Activated T-cell treated with anti-CD3 and anti-CD28 coated beads, Interleukin-2, amount 50 U/mL, for 24 hours (primary cell): ENCODE measurements around the gene TRMT1L.

Experiments used
- DNase-seq: peaks from one replicate; pipeline ENCODE4 v3.0.0-alpha.2; 2020
- H3K27ac Mint-ChIP-seq: 2 replicates; pipeline ENCODE4 v1.8.0; 2020; ENCODE audit warnings: mild to moderate bottlenecking, mixed read lengths
- H3K27me3 Mint-ChIP-seq: 2 replicates; pipeline ENCODE4 v1.8.0; 2020; ENCODE audit warnings: mixed read lengths
- H3K36me3 Mint-ChIP-seq: 2 replicates; pipeline ENCODE4 v1.8.0; 2020; ENCODE audit warnings: low read depth, mixed read lengths
- H3K4me1 Mint-ChIP-seq: 2 replicates; pipeline ENCODE4 v1.8.0; 2020; ENCODE audit warnings: low read depth, mixed read lengths
- H3K4me3 Mint-ChIP-seq: 2 replicates; pipeline ENCODE4 v1.8.0; 2020; ENCODE audit warnings: mild to moderate bottlenecking, moderate library complexity, mixed read lengths
- H3K9me3 Mint-ChIP-seq: 2 replicates; pipeline ENCODE4 v1.8.0; 2020; ENCODE audit warnings: mixed read lengths

TRMT1L gene

DNA sequence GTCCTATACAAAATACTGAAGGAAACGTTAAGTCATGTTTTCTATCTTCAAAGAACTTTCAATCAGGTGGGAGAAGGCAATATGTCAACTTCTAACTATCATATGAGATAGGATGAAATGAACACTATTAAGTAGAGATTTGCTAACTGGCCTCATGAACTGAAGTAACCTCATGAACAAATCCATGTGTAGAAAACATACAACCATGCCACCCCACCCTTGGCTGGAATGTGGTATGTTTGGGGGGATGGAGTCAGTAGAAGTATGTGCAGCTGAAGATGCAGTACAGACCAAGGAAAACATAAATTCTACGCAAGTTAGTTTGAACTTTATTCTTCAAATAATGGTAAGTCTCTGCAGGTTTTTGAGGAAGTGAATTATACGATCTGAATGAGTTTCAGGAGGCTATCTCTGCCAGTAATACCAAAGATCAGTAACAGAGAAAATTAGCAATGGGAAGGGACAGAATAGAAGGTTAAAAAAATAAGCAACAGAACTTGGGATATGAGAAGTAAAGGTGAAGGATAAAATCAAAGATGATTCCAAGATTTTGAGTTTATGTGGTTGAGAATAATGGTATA, 4.5 kb downstream of the TRMT1L start:
- H3K36me3 Mint-ChIP-seq: peaks cover 53% of the 10 kb centered on the region
- DNase-seq: no peak
- no peak overlapping the region for H3K27ac Mint-ChIP-seq
- peaks cover 39% of the 10 kb centered on the region for H3K4me1 Mint-ChIP-seq
- H3K27me3 Mint-ChIP-seq: no peaks in the 10 kb centered on the region
- H3K9me3 Mint-ChIP-seq: no peaks in the 10 kb centered on the region
- H3K4me3 Mint-ChIP-seq: no peak overlapping the region

- DNase-seq: no peak
These were observed 5.5 kb downstream of the TRMT1L start for GRCh38 chr1:185151215-185151614.

GRCh38 chr1:185144233-185144632, 12.5 kb downstream of the TRMT1L start:
- Mint-ChIP-seq H3K36me3 (peaks cover 74% of the 10 kb centered on the region), H3K4me1 (peaks cover 2% of the 10 kb centered on the region), H3K9me3 (no peaks in the 10 kb centered on the region), H3K27ac (no peak overlapping the region), H3K4me3 (no peak overlapping the region), H3K27me3 (no peaks in the 10 kb centered on the region)
- DNase-seq: no peak

More at GRCh38 chr1:185151215-185151614, 5.5 kb downstream of the TRMT1L start:
- Mint-ChIP-seq H3K27ac (no peak overlapping the region), H3K9me3 (no peaks in the 10 kb centered on the region), H3K4me3 (no peak overlapping the region), H3K27me3 (no peaks in the 10 kb centered on the region), H3K4me1 (peaks cover 39% of the 10 kb centered on the region), H3K36me3 (peaks cover 52% of the 10 kb centered on the region)

GRCh38 chr1:185139246-185139645, 17.5 kb downstream of the TRMT1L start:
- no peak overlapping the region for H3K4me3 Mint-ChIP-seq
- no peak overlapping the region for H3K27ac Mint-ChIP-seq
- no peak for DNase-seq
- no peaks in the 10 kb centered on the region for H3K27me3 Mint-ChIP-seq
- H3K36me3 Mint-ChIP-seq: peaks cover 68% of the 10 kb centered on the region
- no peaks in the 10 kb centered on the region for H3K9me3 Mint-ChIP-seq
- H3K4me1 Mint-ChIP-seq: peaks cover 4% of the 10 kb centered on the region

GRCh38 chr1:185137896-185138545, 18.7 kb downstream of the TRMT1L start:
- Mint-ChIP-seq H3K4me3 (no peak overlapping the region), H3K27ac (no peak overlapping the region), H3K36me3 (peaks cover 73% of the 10 kb centered on the region), H3K4me1 (peaks cover 4% of the 10 kb centered on the region), H3K27me3 (no peaks in the 10 kb centered on the region), H3K9me3 (peaks cover 2% of the 10 kb centered on the region)
- no peak for DNase-seq

GRCh38 chr1:185132534-185132933, 24.2 kb downstream of the TRMT1L start:
- Mint-ChIP-seq H3K9me3 (peaks cover 6% of the 10 kb centered on the region), H3K4me1 (peaks cover under 1% of the 10 kb centered on the region), H3K27ac (no peak overlapping the region), H3K27me3 (no peaks in the 10 kb centered on the region), H3K4me3 (no peak overlapping the region), H3K36me3 (peaks cover 77% of the 10 kb centered on the region)
- no peak for DNase-seq

DNA sequence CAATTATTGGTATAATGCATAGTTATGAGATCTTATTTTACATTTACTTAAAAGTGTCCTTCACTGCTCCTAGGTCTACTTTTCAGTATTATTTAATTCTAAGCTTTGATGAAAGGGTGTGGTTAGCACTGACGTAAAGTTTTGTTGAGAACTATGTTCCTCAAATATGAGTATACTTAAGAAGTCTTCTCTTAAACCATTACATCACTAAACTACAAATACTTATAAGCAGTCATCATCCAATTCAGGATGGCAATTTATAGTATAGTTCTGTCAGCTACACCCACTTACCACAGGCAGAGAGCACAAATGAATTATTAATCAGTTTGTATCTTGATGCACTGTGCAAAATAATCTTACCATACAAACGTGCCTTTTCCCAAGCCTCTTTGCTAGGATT, 27.0 kb downstream of the TRMT1L start:
- peaks cover 78% of the 10 kb centered on the region for H3K36me3 Mint-ChIP-seq
- no peaks in the 10 kb centered on the region for H3K27me3 Mint-ChIP-seq
- no peak overlapping the region for H3K27ac Mint-ChIP-seq

GRCh38 chr1:185112356-185112755, 44.4 kb downstream of the TRMT1L start:
- no peak for DNase-seq
- Mint-ChIP-seq H3K9me3 (peaks cover 17% of the 10 kb centered on the region), H3K27ac (no peak overlapping the region)

More for the DNA sequence above, 27.0 kb downstream of the TRMT1L start:
- peaks cover 6% of the 10 kb centered on the region for H3K9me3 Mint-ChIP-seq
- no peaks in the 10 kb centered on the region for H3K4me1 Mint-ChIP-seq
- DNase-seq: no peak
- no peak overlapping the region for H3K4me3 Mint-ChIP-seq

GRCh38 chr1:185111873-185112272, 44.9 kb downstream of the TRMT1L start:
- Mint-ChIP-seq H3K4me3 (no peak overlapping the region), H3K4me1 (no peaks in the 10 kb centered on the region), H3K27me3 (no peaks in the 10 kb centered on the region), H3K27ac (no peak overlapping the region), H3K36me3 (peaks cover 1% of the 10 kb centered on the region), H3K9me3 (peaks cover 19% of the 10 kb centered on the region)
- DNase-seq: no peak

More at GRCh38 chr1:185112356-185112755, 44.4 kb downstream of the TRMT1L start:
- H3K4me1 Mint-ChIP-seq: no peaks in the 10 kb centered on the region
- H3K4me3 Mint-ChIP-seq: no peak overlapping the region
- no peaks in the 10 kb centered on the region for H3K27me3 Mint-ChIP-seq
- peaks cover 3% of the 10 kb centered on the region for H3K36me3 Mint-ChIP-seq

DNA sequence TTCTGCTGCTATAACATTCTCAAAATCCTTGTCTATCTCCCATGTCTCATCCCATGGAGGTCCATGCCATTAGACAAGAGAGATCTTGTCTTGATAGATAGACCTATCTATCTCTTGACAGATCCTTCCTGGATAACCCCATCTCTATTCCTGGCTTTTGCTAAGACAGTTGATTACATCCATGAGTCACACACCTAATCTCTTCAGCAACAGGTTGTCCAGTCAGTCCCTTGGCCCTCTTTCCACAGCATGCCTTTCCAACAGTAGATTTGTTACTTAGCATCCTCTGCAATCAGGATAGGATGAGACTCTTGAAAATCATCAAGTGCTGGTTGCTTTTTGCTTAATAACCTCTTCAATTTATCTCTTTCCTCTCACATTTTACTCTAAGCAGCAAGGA, 46.6 kb downstream of the TRMT1L start:
- no peaks in the 10 kb centered on the region for H3K36me3 Mint-ChIP-seq
- H3K4me1 Mint-ChIP-seq: no peaks in the 10 kb centered on the region
- H3K9me3 Mint-ChIP-seq: peaks cover 24% of the 10 kb centered on the region
- H3K27me3 Mint-ChIP-seq: no peaks in the 10 kb centered on the region
- no peak overlapping the region for H3K4me3 Mint-ChIP-seq
- no peak overlapping the region for H3K27ac Mint-ChIP-seq
- DNase-seq: no peak

DNA sequence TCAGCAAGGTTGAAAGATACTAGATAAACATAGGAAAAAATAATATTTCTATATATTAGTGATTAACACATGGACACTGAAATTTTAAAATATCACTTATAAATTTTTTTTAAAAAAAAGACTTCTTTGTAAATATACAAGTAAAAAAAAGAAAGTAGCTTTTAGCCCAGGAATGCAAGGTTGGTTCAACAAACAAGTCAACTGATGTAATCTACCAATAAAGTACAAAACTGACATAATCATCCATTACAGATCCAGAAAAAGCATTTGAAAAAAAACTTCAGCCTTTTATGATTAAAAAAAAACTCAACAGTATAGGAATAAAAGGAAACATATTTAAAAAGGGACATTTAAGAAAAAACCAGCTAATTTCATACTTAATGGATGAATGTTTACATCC, 48.4 kb downstream of the TRMT1L start:
- DNase-seq: no peak
- Mint-ChIP-seq H3K27me3 (no peaks in the 10 kb centered on the region), H3K27ac (no peak overlapping the region), H3K4me3 (no peak overlapping the region), H3K9me3 (peaks cover 31% of the 10 kb centered on the region), H3K36me3 (peaks cover 15% of the 10 kb centered on the region), H3K4me1 (no peaks in the 10 kb centered on the region)

DNA sequence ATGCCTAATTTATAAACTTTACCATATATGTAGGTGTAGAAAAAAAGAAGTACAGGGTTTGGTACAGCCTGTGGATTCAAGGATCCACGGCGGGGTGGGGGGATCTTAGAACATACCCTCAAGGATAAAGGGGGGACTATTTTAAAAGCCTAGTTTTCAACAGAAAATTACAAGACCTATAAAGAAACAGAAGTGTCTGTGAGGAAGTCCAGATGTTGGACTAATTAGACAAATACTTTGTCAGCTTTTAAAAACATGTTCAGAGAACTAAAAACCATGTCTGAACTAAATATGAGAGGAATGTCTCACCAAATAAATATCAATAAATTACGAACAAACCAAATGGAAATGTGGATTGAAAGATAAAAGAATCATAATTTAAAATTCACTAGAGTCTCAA, 51.6 kb downstream of the TRMT1L start:
- Mint-ChIP-seq H3K36me3 (peaks cover 44% of the 10 kb centered on the region), H3K4me3 (no peak overlapping the region), H3K27ac (no peak overlapping the region), H3K9me3 (peaks cover 30% of the 10 kb centered on the region), H3K27me3 (no peaks in the 10 kb centered on the region), H3K4me1 (no peaks in the 10 kb centered on the region)
- DNase-seq: no peak

DNA sequence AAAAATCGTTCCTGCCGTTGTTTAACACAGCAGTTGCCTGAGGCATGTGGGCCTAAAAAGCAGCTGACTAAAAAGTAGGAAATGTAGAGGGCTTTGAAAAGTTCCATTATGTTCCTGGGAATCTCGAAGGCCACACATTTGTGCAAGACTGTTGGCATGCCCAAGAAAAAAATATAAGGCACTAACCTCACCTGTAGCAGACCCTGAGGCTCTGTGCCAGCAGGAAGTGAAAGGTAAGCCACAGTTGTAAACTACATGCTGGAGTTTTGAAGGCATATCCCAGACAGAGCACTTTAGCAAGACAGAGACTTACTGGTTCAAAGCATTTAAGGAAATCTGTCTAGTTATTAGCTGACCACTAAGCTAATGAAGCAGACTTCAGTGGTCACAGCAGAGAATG, 52.7 kb downstream of the TRMT1L start:
- no peaks in the 10 kb centered on the region for H3K27me3 Mint-ChIP-seq
- DNase-seq: no peak
- H3K27ac Mint-ChIP-seq: no peak overlapping the region
- no peak overlapping the region for H3K4me3 Mint-ChIP-seq
- H3K9me3 Mint-ChIP-seq: peaks cover 24% of the 10 kb centered on the region
- peaks cover 55% of the 10 kb centered on the region for H3K36me3 Mint-ChIP-seq
- H3K4me1 Mint-ChIP-seq: no peaks in the 10 kb centered on the region

GRCh38 chr1:185096531-185096930, 60.2 kb downstream of the TRMT1L start:
- peaks cover 2% of the 10 kb centered on the region for H3K4me1 Mint-ChIP-seq
- H3K4me3 Mint-ChIP-seq: no peak overlapping the region
- H3K27ac Mint-ChIP-seq: no peak overlapping the region
- DNase-seq: no peak
- H3K36me3 Mint-ChIP-seq: peaks cover 87% of the 10 kb centered on the region
- H3K9me3 Mint-ChIP-seq: no peaks in the 10 kb centered on the region
- H3K27me3 Mint-ChIP-seq: no peaks in the 10 kb centered on the region

- Mint-ChIP-seq H3K4me1 (peaks cover 2% of the 10 kb centered on the region), H3K9me3 (no peaks in the 10 kb centered on the region), H3K36me3 (peaks cover 85% of the 10 kb centered on the region), H3K4me3 (no peak overlapping the region), H3K27me3 (no peaks in the 10 kb centered on the region), H3K27ac (no peak overlapping the region)
- DNase-seq: no peak
These were observed 62.0 kb downstream of the TRMT1L start for GRCh38 chr1:185094761-185095160.
